DOHH2 (cell line): ENCODE data around the gene IL22RA1.

Experiments
- CTCF ChIP-seq: fragments of 200-600 bp; sonication (generic); IDR thresholded peaks from one replicate; pipeline ENCODE4 v1.5.1; 2014; ENCODE audit warnings: antibody characterized with exemption, mild to moderate bottlenecking, low read depth, low read length; ENCODE audit not compliant: poor library complexity, severe bottlenecking
- EZH2phosphoT487 ChIP-seq: fragments of 200-600 bp; sonication (generic); IDR thresholded peaks from 2 replicates; pipeline ENCODE4 v1.6.1; 2017; ENCODE audit warnings: borderline replicate concordance, mild to moderate bottlenecking, antibody characterized with exemption, low read length, moderate library complexity, mixed read lengths

GRCh38 chr1:24085007-24085406, 57.9 kb downstream of the IL22RA1 start:
- no peak for TF ChIP-seq CTCF
- TF ChIP-seq EZH2phosphoT487: no peak
